Fibroblast of skin of left quadriceps (primary cell): Measurements from ENCODE around the gene KAT14.
A peak's percentile ranks its signal among the peaks of the same experiment; 100 is the strongest.
"Not testable (repeated sequence)": the region's sequence is repeated elsewhere in the genome, so short reads cannot be mapped to it uniquely, and the experiment has no call there.

Source experiments
- DNase-seq, 2 experiments: peaks; one replicate each; pipeline ENCODE4 v3.0.0-alpha.2; 2013; ENCODE audit warnings: low read depth in 2 of 2

Gene KAT14

GRCh38 chr20:18224968-18225568 is 87.4 kb downstream of the KAT14 start:
- peak; percentile 3 to 4 for DNase-seq

GRCh38 chr20:18225632-18226031 is 88.0 kb downstream of the KAT14 start:
- no peak for DNase-seq

GRCh38 chr20:18226741-18227140 is 89.1 kb downstream of the KAT14 start:
- not testable (repeated sequence) for DNase-seq

GRCh38 chr20:18233408-18233943 is 95.8 kb downstream of the KAT14 start:
- DNase-seq: no peak
